ENCODE data around the gene ZDHHC24.

Gene ZDHHC24

DNA sequence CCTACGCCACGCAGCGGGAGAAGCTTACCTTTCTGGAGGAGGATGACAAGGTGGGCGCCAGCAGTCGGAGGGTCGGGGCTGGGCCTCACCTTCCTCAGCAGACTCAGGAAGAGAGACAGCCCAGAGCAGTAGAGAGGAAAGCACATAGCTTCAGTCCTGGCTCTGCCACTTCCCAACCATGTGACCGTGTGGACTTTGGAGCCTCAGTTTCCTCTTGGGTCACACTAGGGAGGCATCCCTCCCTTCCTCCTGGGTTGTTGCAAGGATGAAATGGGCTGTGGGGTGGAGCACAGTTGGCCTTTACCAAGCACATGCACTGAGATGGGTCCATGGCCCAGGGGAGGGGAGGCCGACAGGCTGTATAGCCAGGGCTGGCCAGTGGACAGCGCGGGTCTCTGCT is 52.7 kb downstream of the ZDHHC24 start:
- DNase-seq = no peak

GRCh38 chr11:66492161-66492865 is 53.5 kb downstream of the ZDHHC24 start:
- no peak for DNase-seq

GRCh38 chr11:66491315-66491935 is 54.4 kb downstream of the ZDHHC24 start:
- DNase-seq = no peak

DNA sequence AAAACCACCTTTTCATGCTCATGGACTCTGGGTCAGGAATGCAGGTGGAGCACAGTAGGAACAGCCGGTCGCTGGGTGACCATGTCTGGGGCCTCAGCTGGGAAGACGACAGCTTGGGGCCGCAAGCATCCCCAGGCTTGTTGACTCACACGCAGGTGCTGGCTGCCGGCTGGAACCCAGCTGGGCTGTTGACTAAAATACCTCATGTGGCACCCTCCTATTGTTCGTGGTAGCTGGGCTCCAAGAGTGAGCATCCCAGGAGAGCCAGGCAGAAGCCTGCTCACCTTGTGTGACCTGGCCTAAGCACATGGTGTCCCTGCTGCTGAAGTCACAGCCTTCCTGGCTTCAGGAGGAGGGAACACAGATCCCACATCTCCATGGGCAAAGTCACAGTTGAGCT is 56.2 kb downstream of the ZDHHC24 start:
- DNase-seq = no peak

GRCh38 chr11:66488957-66489356 is 56.9 kb downstream of the ZDHHC24 start:
- no peak for DNase-seq

GRCh38 chr11:66484806-66485380 is 61.0 kb downstream of the ZDHHC24 start:
- no peak for DNase-seq

DNA sequence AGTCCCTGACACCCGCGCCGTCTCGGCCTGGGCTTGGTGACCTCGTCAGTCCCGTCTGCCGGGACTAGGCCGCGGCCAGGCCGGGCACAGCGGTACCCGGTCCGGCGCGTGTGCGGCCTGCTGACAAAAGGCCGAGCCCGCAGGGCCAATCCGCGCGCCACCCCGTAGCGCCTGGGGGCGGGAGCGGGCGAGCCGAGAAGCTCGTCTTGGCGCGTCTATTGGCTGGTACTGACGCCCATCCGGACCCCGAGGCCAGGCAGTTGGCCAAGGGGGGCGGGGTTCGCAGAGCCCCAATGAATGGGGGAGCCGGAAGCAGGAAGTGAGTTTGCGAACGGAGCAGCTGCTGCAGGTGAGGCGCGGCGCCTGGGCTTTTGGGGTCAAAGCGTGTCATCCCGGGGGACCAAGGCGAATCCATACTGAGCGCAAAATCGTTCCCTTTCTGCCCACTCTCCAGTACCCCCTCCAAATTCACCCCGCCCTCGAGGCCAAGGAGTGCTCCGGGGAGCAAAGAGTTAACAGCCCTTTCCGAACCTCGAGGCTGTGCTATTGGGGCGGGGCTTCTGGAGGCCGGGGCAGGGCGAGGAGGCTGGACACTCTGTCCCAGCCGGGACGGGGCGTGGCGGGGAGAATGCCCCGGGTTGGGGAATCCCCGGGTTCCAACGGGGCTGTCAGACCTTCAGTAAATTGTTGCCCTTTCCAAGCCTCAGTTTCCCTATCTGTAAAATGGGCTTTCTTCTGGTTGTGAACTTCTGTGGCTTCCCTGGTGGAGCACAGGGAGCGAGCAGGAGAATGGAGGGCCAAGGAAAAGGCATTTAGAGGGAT is 65.5 kb downstream of the ZDHHC24 start, which contains the start of gene DPP3:
TSS of gene DPP3 (plus strand) at position 318 of the 822 bp plus-strand sequence. CDS start 1,767 bp downstream, outside the sequence.
- peak; percentile 90 for DNase-seq

DNA sequence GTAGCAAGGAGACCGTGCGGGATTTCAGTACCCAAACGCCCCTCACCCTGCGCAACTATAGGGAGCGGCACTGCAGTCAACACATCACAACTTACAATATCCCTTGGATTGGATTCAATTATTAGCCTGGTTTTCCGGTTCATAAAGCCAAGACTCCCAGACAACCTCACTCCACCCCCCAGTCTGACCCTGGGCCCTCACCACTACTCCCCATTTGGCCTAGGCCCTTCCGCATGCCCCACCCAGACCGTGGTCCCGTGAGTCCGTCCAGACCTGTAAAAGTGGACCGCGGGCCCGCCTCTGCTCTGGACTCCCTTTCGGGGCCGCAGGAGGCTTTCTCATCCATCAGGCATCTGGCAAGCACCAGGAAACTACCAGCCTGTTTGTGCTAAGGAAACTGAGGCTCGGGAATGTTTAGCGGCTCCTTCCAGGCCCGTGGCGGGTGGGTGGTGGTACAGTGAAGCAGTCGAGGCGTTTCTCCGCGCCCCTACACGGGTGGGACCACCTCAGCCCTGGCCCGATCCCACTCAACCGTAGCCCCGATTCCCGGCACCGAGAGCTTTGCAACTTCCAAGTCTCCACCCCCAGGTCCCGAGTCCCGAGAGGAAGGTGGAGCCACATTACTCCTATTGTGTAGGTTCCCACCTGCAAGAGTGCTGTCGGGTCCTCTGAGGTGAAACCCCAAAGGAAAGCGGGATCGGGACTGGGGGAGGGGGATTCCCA is 66.3 kb downstream of the ZDHHC24 start:
- DNase-seq = peak; percentile 53

DNA sequence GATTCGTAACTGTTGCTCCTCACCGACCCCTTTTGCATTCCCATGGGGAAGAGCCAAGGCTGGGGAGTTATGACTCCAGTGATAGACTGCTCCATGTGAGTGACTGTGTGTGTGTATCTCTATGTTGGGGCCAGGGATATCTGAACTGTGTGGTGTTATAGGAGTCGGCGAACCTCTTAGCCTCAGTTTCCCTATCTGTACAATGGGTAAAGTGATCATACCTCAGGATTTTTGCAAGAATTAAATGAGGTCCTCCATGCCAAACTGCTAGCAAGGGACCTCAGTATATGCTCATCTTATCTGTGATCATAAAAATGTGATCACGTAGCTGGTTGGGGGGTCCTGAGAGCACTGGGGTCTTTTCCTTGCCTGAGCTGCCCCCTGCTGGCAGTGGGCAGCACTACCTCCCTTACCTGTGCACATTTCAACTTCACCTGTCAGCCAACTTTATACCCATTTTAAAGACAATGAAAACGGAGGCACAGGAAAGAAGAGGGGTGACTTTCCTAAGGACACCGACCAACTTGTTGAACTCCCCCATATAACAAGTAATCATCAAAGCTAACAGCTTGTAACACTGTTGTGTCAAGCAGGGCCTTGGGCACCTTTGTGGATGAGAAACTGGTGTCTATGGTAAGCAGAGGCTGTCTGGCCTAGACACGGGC is 67.0 kb downstream of the ZDHHC24 start:
- no peak for DNase-seq

- no peak for DNase-seq
Observed at GRCh38 chr11:66477263-66478201, 68.3 kb downstream of the ZDHHC24 start.

DNA sequence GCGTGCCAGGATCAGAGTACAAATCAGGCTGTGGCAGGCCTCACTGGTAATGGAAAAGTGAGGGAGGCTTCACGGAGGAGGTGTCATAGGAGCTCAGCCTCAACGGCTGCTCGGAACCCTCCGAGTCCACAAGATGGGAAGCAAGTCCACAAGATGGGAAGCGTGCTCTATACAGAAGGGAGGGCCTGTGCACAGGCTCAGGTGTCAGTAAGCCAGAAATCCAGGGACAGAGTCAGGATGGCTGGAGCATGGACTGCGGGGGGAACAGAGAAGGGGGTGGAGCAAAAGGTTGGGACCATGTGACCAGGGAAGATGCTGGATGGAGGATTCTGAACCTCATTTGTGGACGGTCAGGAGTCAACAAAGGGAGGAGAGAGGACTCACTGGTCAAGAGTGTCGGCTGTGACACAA is 69.0 kb downstream of the ZDHHC24 start:
- no peak for DNase-seq

GRCh38 chr11:66476173-66476840 is 69.5 kb downstream of the ZDHHC24 start:
- no peak for DNase-seq

DNA sequence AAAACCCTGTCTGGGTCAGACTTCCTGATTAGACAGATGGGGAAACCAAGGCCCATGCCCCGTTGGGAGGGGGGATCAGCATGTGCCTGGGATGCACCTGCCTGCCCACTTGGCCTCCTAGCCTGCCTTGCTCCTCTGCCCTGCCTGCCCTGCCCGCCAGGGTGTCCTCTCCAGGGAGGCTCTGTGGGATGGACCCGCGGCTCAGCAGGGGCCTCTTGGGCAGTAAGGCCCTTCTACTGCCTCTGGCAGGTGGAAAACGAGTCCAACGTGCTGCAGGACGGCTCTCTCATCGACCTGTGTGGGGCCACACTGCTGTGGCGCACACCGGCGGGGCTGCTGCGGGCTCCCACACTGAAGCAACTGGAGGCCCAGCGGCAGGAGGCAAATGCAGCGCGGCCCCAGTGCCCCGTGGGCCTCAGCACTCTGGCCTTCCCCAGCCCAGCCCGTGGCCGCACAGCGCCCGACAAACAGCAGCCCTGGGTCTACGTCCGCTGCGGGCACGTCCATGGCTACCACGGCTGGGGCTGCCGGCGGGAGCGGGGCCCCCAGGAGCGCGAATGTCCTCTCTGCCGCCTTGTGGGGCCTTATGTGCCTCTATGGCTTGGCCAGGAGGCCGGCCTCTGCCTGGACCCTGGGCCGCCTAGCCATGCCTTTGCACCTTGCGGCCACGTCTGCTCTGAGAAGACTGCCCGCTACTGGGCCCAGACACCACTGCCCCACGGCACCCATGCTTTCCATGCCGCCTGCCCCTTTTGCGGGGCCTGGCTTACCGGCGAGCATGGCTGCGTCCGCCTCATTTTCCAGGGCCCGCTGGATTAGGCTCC is 70.3 kb downstream of the ZDHHC24 start:
- no peak for DNase-seq

DNA sequence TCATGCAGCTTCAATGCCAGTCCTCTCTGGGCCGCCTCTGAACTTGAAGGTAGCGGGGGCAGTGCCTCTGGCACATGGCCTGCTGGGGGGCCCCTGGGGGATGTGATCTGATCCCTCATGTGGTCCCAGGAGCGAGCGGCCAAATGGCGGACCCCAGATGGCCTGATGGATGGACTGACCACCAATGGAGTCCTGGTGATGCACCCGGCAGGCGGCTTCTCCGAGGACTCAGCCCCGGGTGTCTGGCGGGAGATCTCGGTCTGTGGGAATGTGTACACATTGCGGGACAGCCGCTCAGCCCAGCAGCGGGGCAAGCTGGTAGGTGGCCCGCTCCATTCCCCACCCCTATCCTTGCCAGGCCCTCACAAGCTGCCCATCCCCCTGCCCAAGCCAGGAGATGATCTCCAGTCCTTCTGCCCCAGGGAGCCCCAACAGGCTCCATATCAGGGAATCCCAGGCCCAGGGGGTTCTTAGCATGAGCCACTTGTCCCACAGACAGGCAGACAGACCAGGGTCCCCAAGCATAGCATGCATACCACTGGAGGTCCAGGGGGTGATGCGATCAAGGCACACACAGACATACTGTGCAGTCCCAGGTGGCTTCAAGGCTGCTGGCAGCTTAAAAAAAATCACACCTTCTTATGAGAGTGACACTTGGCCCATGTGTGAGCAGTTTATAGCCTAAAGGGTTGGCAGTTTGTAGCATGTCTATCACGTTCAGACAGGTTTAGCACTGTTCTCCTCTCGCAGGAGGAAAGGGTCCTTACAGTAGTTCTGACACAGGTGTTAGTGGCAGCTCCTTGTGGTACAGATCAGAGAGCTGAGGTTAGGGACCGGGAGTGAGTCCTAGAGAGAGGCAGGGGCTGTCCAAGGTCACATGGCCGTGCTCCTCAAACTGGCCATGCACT is 72.0 kb downstream of the ZDHHC24 start:
- no peak for DNase-seq

DNA sequence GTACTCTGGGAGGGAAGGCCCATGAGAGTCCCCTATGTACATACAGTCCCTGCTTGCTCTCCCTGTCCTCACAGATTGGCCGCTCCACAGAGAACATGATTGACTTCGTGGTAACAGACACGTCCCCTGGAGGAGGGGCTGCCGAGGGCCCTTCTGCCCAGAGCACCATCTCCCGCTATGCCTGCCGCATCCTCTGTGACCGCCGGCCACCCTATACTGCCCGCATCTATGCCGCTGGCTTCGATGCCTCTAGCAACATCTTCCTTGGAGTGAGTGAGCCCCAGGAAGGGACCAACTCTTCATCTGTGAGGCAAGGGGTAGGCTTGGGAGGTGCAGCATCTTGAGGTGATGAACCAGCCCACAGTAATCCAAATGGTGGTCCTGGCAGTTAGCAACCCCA is 72.7 kb downstream of the ZDHHC24 start:
- no peak for DNase-seq

DNA sequence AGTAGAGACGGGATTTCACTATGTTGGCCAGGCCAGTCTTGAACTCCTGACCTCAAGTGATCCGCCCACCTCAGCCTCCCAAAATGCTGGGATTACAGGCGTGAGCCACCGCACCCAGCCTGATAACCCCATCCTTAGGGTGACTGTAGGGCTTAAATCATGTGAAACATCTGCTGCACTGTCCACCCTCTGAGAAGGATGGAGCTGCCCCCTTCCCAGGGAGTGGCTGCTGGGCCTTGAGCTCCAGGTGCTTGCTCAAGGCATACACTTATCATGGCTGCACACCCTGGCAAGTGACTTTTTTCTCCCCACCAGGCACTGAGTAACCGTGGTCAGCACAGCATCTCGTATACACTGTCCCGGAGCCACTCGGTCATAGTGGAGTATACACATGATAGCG is 73.8 kb downstream of the ZDHHC24 start:
- no peak for DNase-seq

GRCh38 chr11:66471142-66471541 is 74.7 kb downstream of the ZDHHC24 start:
- no peak for DNase-seq

Data from NCI-H1048 (cell line).